Neuronal stem cell (in vitro differentiated cells): ENCODE results near the gene HELZ.

Source experiments
- DNase-seq: peaks from one replicate; pipeline ENCODE4 v3.0.0-alpha.2; 2013; ENCODE audit warnings: low spot score
- H2AFZ ChIP-seq: one replicate; pipeline ENCODE4 v1.6.1; 2013; ENCODE audit warnings: mild to moderate bottlenecking, low read length, inconsistent platforms
- H2AK5ac ChIP-seq: 2 replicates; pipeline ENCODE4 v1.6.1; 2013; ENCODE audit warnings: low read depth, mild to moderate bottlenecking, inconsistent platforms, low read length, moderate library complexity, mixed read lengths
- H2BK120ac ChIP-seq: 2 replicates; pipeline ENCODE4 v1.6.1; 2013; ENCODE audit warnings: low read depth, mild to moderate bottlenecking, inconsistent platforms, low read length, moderate library complexity, mixed read lengths
- H2BK12ac ChIP-seq: one replicate; pipeline ENCODE4 v1.6.1; 2013; ENCODE audit warnings: low read length, inconsistent platforms
- H2BK15ac ChIP-seq: 2 replicates; pipeline ENCODE4 v1.6.1; 2013; ENCODE audit warnings: mild to moderate bottlenecking, low read length, inconsistent platforms, mixed read lengths
- H2BK5ac ChIP-seq: one replicate; pipeline ENCODE4 v1.6.1; 2013; ENCODE audit warnings: inconsistent platforms, mild to moderate bottlenecking, low read length, moderate library complexity
- H3K14ac ChIP-seq: one replicate; pipeline ENCODE4 v1.6.1; 2013; ENCODE audit warnings: low read length, inconsistent platforms
- H3K18ac ChIP-seq: 2 replicates; pipeline ENCODE4 v1.6.1; 2013; ENCODE audit warnings: low read length, inconsistent platforms
- H3K23ac ChIP-seq: 2 replicates; pipeline ENCODE4 v1.6.1; 2013; ENCODE audit warnings: low read depth, mild to moderate bottlenecking, mixed read lengths, low read length, inconsistent platforms; ENCODE audit not compliant: poor library complexity
- H3K27ac ChIP-seq: replicated peaks from 3 replicates; pipeline ENCODE4 v1.5.1; 2013; ENCODE audit warnings: low read length, inconsistent platforms
- H3K27me3 ChIP-seq, 3 experiments: 2 replicates each; pipeline ENCODE4 v1.6.1; 2013; ENCODE audit warnings: low read length in 3 of 3, mild to moderate bottlenecking in 2 of 3, inconsistent platforms in 1 of 3, low read depth in 1 of 3, mixed read lengths in 1 of 3, moderate library complexity in 1 of 3; ENCODE audit not compliant: control insufficient read depth in 3 of 3, insufficient read depth in 3 of 3
- H3K36me3 ChIP-seq, 2 donors: replicated peaks in 1 of 2; 2 replicates each; pipeline ENCODE4 v1.6.1; 2013; ENCODE audit warnings: low read length in 2 of 2; ENCODE audit not compliant: control insufficient read depth in 2 of 2, insufficient read depth in 2 of 2
- H3K4ac ChIP-seq: 2 replicates; pipeline ENCODE4 v1.6.1; 2013; ENCODE audit warnings: inconsistent platforms, mild to moderate bottlenecking, low read length, moderate library complexity
- H3K4me1 ChIP-seq, 2 donors: 1 replicate in 1 of 2; 2 replicates in 1 of 2; pipeline ENCODE4 v1.6.1; 2013; ENCODE audit warnings: low read length in 2 of 2, low read depth in 1 of 2; ENCODE audit not compliant: control insufficient read depth in 2 of 2, insufficient read depth in 1 of 2
- H3K4me2 ChIP-seq: one replicate; pipeline ENCODE4 v1.6.1; 2013; ENCODE audit warnings: mild to moderate bottlenecking, low read length, inconsistent platforms; ENCODE audit not compliant: insufficient read depth, poor library complexity, severe bottlenecking
- H3K4me3 ChIP-seq, 2 donors: 2 replicates each; pipeline ENCODE4 v1.5.1; 2013; ENCODE audit warnings: low read length in 2 of 2, mild to moderate bottlenecking in 2 of 2, inconsistent platforms in 1 of 2, moderate library complexity in 1 of 2
- H3K79me1 ChIP-seq: one replicate; pipeline ENCODE4 v1.6.1; 2013; ENCODE audit warnings: low read depth, mild to moderate bottlenecking, inconsistent platforms, low read length, moderate library complexity
- H3K9ac ChIP-seq: one replicate; pipeline ENCODE4 v1.6.1; 2013; ENCODE audit warnings: mild to moderate bottlenecking, low read depth, low read length, inconsistent platforms; ENCODE audit not compliant: poor library complexity
- H3K9me3 ChIP-seq, 2 donors: replicated peaks in 1 of 2; 2 replicates each; pipeline versions ENCODE3 to v1.6.1; 2013; ENCODE audit warnings: low read length in 2 of 2, mild to moderate bottlenecking in 2 of 2, inconsistent platforms in 1 of 2, low read depth in 1 of 2, mixed read lengths in 1 of 2, moderate library complexity in 1 of 2; ENCODE audit not compliant: control insufficient read depth in 2 of 2, insufficient read depth in 1 of 2
- H4K8ac ChIP-seq: one replicate; pipeline ENCODE4 v1.6.1; 2013; ENCODE audit warnings: low read depth, mild to moderate bottlenecking, inconsistent platforms, low read length, moderate library complexity
- H4K91ac ChIP-seq: one replicate; pipeline ENCODE4 v1.6.1; 2013; ENCODE audit warnings: low read length, low read depth, mild to moderate bottlenecking, inconsistent platforms; ENCODE audit not compliant: poor library complexity
- WGBS, 2 donors: extraction: QIAGEN DNeasy Blood & Tissue Kit; methylation state at CpG; one replicate each; pipeline ENCODE4 v1.1.7; 2013; ENCODE audit warnings: missing lambda C conversion rate in 2 of 2, mixed read lengths in 1 of 2; ENCODE audit not compliant: insufficient read length in 2 of 2, insufficient replicate concordance in 1 of 2; ENCODE audit errors: extremely low coverage in 2 of 2; 5-methylcytosine and 5-hydroxymethylcytosine counted together

HELZ gene

DNA sequence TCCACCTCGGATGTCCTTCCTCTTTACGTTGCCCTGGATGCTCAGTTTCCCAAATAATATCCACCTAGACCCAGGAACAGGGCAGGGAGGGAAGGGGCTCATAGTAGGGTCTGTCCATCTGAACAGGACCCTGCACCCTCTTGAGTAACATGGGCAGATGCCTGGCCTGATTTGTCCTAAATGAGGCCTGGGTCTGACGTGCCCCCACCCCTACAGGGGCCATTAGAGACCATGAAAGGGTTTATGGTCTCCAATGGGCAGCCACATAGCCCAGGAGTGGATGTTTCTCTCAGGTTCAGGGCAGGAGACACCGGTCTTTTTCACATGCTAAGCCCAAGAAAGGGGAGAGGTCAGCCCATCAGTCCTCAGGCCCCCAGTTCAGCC, 193.8 kb downstream of the HELZ start:
- Histone ChIP-seq H3K14ac (no peak overlapping the region), H3K27ac (no peak overlapping the region)
- WGBS, 2 donors, result no CpG with 5 or more reads among the region's 4 CpGs

DNA sequence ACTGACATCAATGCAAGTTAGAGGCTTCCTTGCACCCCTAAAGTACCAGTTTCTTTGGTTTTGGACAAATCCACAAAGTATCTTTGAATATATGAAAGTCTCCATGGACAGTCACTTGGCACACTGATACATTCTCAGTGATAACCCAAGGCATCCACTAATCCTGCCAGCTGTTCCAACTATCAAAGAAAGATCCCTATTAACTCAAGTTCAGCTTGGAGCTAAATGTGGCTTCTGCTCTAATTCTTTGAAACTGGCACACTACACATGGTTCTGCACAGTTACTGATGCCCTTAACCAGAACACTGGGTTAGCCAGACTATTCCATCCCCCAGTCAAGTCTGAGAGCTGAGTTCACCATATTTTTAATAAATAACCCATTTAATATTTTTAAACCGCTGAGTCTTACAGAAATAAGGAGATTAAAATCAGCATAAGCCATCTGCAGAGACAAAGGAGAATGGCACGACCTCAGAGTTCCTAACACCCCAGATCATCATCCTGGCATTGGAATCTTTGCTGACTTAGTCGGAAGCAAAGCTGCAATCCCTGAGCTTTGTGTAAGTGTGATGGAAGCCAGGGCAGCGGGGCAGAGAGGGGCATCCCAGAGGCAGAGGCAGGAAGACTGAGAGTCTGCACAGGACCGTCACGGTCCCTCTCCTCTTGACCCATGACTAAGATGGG, 194.4 kb downstream of the HELZ start:
- Histone ChIP-seq H3K18ac (no peak overlapping the region), H3K27ac (no peak overlapping the region), H3K14ac (no peak overlapping the region), H3K79me1 (peaks cover 3% of the 10 kb centered on the region), H3K9me3 (peaks cover 11 to 14% of the 10 kb centered on the region in 2 donors), H3K4me1 (peaks cover 0 to 3% of the 10 kb centered on the region in 2 donors), H4K8ac (no peak overlapping the region), H3K9ac (no peak overlapping the region), H3K4me2 (no peak overlapping the region), H3K27me3 (peaks cover 0 to 2% (median 0%) of the 10 kb centered on the region in 3 experiments), H2BK120ac (no peak overlapping the region), H3K4me3 (no peak overlapping the region), H2AFZ (no peak overlapping the region), H3K4ac (no peak overlapping the region), H2AK5ac (no peak overlapping the region), H4K91ac (no peak overlapping the region), H2BK12ac (no peak overlapping the region), H3K36me3 (no peaks in the 10 kb centered on the region), H2BK15ac (no peak overlapping the region), H2BK5ac (no peak overlapping the region), H3K23ac (no peak overlapping the region)
- DNase-seq, result no peak
- no CpG with 5 or more reads among the region's 6 CpGs for WGBS, 2 donors

More for the DNA sequence above, 193.8 kb downstream of the HELZ start:
- no peak overlapping the region for H3K4ac ChIP-seq
- H3K36me3 ChIP-seq, result no peaks in the 10 kb centered on the region
- peaks cover 0 to 2% (median 0%) of the 10 kb centered on the region in 3 experiments for H3K27me3 ChIP-seq
- no peak for DNase-seq
- H3K79me1 ChIP-seq, result peaks cover 3% of the 10 kb centered on the region
- no peak overlapping the region for H4K91ac ChIP-seq
- H3K4me2 ChIP-seq, result no peak overlapping the region
- H3K4me3 ChIP-seq, result no peak overlapping the region
- peak overlapping the region; percentile 35 for H3K18ac ChIP-seq
- no peak overlapping the region for H2AFZ ChIP-seq
- H2AK5ac ChIP-seq, result no peak overlapping the region
- H3K9me3 ChIP-seq, result peaks cover 11 to 14% of the 10 kb centered on the region in 2 donors
- no peak overlapping the region for H2BK12ac ChIP-seq
- no peak overlapping the region for H2BK5ac ChIP-seq
- H3K4me1 ChIP-seq, result peaks cover 0 to 3% of the 10 kb centered on the region in 2 donors
- H3K9ac ChIP-seq, result no peak overlapping the region
- H2BK120ac ChIP-seq, result no peak overlapping the region
- no peak overlapping the region for H4K8ac ChIP-seq
- no peak overlapping the region for H3K23ac ChIP-seq
- no peak overlapping the region for H2BK15ac ChIP-seq

DNA sequence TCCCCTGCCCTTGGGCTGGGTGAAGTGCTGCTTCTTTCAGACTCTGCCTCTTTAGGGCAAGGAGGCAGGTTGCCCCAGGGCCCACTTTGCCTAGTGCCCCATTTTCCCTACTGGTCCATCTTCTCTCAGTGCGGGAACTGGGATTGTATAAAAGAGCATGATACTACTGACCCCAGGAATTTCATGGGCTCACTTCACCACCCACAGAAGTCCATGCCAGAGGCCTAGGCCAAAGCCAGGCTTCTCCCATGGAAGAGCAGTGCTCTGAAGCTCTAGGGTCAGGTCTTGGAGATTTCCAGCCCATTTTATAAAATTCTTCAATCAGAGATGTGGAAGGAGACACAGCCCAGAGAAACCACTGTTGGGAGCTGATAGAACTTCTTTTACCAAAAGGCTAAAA, 194.9 kb downstream of the HELZ start:
- no peaks in the 10 kb centered on the region for H3K36me3 ChIP-seq
- H3K23ac ChIP-seq, result no peak overlapping the region
- WGBS, 2 donors, result no CpG with 5 or more reads among the region's 1 CpG
- no peak overlapping the region for H2AK5ac ChIP-seq
- no peak overlapping the region for H3K4ac ChIP-seq
- H2BK120ac ChIP-seq, result no peak overlapping the region
- H3K27me3 ChIP-seq, result peaks cover 0 to 2% (median 0%) of the 10 kb centered on the region in 3 experiments
- no peak overlapping the region for H4K8ac ChIP-seq
- H3K9ac ChIP-seq, result no peak overlapping the region
- peaks cover 0 to 3% of the 10 kb centered on the region in 2 donors for H3K4me1 ChIP-seq
- no peak overlapping the region for H2BK5ac ChIP-seq
- H3K9me3 ChIP-seq, result peaks cover 11 to 14% of the 10 kb centered on the region in 2 donors
- H2AFZ ChIP-seq, result no peak overlapping the region
- no peak overlapping the region for H3K27ac ChIP-seq
- no peak overlapping the region for H3K4me2 ChIP-seq
- no peak overlapping the region for H3K4me3 ChIP-seq
- H4K91ac ChIP-seq, result no peak overlapping the region
- no peak overlapping the region for H3K14ac ChIP-seq
- no peak overlapping the region for H3K18ac ChIP-seq
- H2BK12ac ChIP-seq, result no peak overlapping the region
- peaks cover 3% of the 10 kb centered on the region for H3K79me1 ChIP-seq
- no peak overlapping the region for H2BK15ac ChIP-seq
- no peak for DNase-seq

DNA sequence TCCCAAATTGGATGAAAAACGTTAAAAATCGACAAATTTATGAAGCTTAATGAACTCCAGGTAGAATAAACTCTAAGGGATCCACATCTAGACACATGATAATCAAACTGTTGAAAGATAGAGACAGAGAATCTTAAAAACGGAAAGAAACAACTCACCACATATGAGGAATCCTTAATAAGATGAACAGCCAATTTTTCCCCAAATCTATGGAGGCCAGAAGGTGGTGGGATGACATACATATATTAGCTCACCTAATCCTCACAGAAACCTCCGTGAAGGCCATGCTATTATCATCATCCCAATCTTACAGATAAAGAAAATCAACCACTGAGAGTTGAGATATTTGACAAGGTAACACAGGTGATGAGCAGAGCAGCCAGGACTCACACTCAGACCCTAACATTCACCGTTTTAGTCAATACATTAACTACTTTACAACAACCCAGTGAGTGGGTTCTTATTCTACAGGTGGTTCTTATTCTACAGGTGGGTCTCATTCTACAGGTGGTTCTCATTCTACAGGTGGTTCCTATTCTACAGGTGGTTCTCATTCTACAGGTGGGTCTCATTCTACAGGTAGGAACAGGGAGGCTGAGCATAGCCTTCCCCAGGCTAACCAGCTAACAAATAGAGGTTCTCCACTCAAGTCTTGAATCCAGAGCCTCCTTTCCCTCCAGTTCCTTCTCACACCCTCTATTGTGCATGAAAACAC, 195.8 kb downstream of the HELZ start:
- Histone ChIP-seq H3K4ac (no peak overlapping the region), H2BK15ac (no peak overlapping the region), H3K4me2 (no peak overlapping the region), H2BK5ac (no peak overlapping the region), H2BK12ac (no peak overlapping the region), H3K4me3 (no peak overlapping the region), H3K79me1 (no peaks in the 10 kb centered on the region), H3K9ac (no peak overlapping the region), H3K36me3 (no peaks in the 10 kb centered on the region), H3K18ac (no peak overlapping the region), H3K23ac (no peak overlapping the region), H3K27ac (no peak overlapping the region), H4K91ac (no peak overlapping the region), H3K27me3 (no peaks in the 10 kb centered on the region), H3K4me1 (no peaks in the 10 kb centered on the region), H4K8ac (no peak overlapping the region), H2AFZ (no peak overlapping the region), H3K9me3 (peaks cover 7 to 14% of the 10 kb centered on the region in 2 donors), H2BK120ac (no peak overlapping the region), H3K14ac (no peak overlapping the region), H2AK5ac (no peak overlapping the region)
- WGBS, 2 donors, result no CpG with 5 or more reads among the region's 5 CpGs
- no peak for DNase-seq
